KBM-7 (cell line): ENCODE data around the gene KCNE4.

Experiments
- DNase-seq: peaks from one replicate; pipeline ENCODE4 v3.0.0-alpha.2; 2015
- in situ Hi-C: fragments of 300-500 bp; cut with MboI; formaldehyde crosslinking; loops from 2 replicates; pipeline ENCODE4 v1.14.3; 2020; ENCODE audit warnings: low sequenced_read_pairs, low pct_unique_long_range_greater_than_20kb, mixed read lengths

The KCNE4 gene

GRCh38 chr2:223101340-223102039 is 49.5 kb downstream of the KCNE4 start:
- DNase-seq: peak; percentile 41
- in situ Hi-C loops: no loop called here

- DNase-seq: no peak
- in situ Hi-C loops: no loop called here
Observed at GRCh38 chr2:223102040-223102400, 50.0 kb downstream of the KCNE4 start.

- in situ Hi-C loops: no loop called here
Observed at GRCh38 chr2:223102450-223102849, 50.5 kb downstream of the KCNE4 start.

GRCh38 chr2:223104336-223105132 is 52.5 kb downstream of the KCNE4 start:
- in situ Hi-C loops: no loop called here
- peak; percentile 11 for DNase-seq

More at GRCh38 chr2:223102450-223102849, 50.5 kb downstream of the KCNE4 start:
- DNase-seq: no peak
